Measurements from ENCODE around the gene MMEL1.

Gene MMEL1

GRCh38 chr1:2540816-2541492 is 91.9 kb downstream of the MMEL1 start:
- peak; percentile 76 for DNase-seq
